GM21367 (cell line): ENCODE measurements around the gene PLXDC1.
A peak's percentile ranks its signal among the peaks of the same experiment; 100 is the strongest.

Experiments used
- ATAC-seq: cut with Tn5 transposase; IDR thresholded peaks from one replicate; pipeline ENCODE4 v1.9.1; 2021; ENCODE audit not compliant: unreplicated experiment

Gene PLXDC1

DNA sequence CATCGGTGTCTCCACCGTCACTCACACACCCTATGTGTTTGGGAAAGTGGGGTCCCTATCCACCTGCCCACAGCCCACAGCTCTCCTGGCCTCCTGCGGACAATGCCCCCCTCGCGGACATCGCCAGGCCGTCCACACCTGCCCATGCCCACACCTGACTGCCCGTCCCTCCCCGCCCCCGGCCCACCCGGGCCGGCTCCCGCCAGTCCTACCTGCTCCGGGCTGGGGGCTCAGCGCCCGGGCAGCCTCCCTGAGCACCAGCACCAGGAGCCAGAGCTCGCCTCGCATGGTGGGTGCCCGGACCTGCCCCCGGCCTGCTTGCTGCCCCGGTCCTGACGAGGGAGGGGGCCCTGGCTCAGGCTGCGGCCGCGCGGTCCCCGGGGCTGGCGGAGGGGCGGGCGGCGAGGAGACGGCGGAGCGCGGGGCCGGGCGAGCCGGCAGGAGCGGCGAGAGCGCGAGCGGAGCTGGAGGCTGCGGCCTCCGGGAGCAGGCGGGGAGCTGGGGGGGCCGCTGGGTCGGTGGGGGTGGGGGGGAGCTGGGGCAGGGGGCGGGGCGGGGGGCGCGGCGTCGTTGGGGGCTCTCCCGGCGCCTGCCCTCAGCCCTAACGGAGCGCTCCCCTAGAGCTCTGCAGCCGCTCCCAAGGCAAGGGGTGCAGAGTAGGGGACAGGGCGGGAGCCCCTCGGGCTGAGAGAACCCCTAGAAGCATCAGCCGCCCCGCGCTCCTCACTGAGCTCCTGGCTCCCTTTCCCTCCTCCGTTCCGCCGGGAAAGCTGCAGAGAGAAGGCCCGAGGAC, at the start of gene PLXDC1:
Gene PLXDC1 (minus strand): TSS at position 488 of the 793 bp plus-strand sequence. CDS start 200 bp downstream, at position 288.
- no peak for ATAC-seq

DNA sequence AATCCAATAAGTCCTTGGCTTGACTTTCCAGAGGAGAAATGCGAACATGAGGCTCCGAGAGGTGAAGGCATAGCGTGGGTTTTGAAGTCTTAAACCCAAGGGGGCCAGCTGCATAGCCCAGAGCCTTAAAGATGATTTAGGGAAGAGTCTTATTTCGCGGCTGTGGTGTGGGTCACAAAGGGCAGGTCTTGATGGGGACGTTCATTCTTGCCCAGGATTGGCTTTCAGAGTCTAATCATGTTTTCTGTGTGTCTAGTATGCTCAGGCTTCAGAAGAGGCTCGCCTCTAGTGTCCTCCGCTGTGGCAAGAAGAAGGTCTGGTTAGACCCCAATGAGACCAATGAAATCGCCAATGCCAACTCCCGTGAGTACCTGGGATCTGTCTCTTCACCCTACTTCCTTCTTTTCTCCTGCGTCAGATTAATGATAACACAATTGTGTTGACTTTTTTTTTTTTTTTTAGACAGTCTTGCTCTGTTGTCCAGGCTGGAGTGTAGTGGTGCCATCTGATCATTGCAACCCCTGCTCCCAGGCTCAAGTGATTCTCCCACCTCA, 49.6 kb upstream of the PLXDC1 start:
- no peak for ATAC-seq

DNA sequence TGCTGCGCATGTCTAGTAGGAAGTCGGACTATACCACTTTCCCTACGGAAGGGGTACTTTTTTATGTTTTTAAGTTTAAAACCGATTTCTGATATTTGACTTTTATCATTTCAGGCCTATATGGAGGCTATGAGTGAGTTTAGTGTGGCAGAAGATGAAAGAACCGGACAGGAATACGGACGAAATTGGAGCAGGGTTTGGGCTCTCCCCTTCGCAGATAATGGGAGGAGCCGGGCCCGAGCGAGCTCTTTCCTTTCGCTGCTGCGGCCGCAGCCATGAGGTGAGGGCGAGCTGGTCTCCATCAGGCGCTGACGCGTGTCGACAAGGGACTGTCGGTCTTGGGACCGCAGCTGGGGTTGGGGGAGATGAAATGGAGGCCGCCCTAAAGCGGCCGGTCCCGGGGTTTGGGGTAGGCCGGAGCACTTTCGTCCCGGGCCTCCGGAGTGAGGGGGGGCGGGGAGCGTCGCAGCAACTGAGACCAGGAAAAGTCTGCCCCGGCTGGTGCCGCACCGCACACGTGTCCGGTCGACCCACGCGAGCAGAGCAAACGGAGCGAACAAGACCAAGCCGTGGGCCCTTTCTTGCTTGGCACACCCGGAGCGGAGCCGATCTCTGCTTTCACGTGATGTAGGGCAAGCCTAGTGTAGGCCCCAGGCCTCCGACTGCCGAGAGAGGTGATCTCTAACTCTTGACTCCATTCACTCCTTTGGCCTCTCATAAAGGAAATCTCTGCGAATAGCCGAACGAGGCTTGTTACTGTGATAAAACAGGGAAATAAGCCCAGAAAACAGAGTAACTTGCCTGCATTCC, 48.8 kb upstream of the PLXDC1 start, which contains the start of gene RPL19:
Gene RPL19 (plus strand): TSS at position 214 of the 810 bp plus-strand sequence. CDS start 62 bp downstream, at position 276.
- ATAC-seq = peak; percentile 45

DNA sequence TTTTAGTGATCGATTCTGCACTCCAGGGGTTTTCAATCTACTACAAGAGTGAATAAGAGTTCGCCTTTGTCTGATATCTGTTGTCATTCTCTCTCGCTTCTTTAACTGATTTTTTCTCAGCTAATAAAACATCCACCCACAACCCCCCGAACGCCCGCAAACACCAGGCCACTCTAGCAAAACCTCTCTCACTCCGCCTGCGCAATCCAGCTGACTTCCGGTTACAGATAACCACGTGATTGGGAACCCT, 48.3 kb upstream of the PLXDC1 start:
- ATAC-seq = peak; percentile 44

- ATAC-seq = no peak
Measured at GRCh38 chr17:39198186-39198566, 46.7 kb upstream of the PLXDC1 start.

DNA sequence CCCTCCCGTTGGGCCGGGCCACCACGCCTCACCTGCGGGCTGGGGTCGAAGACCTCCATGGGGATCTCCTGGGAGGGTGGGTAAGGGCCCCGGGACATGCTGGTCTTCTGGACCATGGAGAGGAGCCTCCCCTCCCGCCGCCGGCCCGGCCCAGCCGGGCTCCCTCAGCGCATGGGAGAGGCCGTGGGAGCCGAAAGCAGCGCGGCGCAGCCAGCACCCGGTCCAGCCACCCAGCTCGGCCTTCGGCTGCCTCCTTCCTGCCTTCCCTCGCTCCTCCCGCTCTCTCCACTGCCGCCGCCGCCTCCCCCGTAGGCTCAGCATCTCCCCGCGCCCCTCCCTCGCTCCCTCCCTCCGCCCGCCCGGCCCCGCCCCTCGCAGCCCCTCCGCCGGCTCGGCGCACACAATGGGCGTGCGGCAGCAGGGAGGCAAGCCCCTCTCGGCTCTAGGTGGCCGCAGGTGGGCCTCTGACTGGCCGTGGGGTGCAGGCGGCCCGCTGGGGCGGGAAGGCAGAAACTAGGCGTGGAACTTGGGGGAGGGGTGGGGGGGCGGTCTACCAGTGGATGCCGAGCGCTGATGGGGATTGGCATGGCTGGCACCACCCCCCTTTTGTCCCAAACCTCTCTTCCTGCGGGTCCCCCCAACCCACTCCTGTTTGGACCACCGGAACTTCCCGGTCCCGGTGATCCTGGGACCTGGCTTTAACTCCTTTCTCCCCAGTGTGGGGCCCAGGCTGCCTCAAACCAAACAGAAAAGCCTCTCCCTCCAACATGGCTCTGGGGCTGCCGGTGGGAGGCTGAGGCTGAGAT, 46.1 kb upstream of the PLXDC1 start, which contains the start of gene CACNB1:
Gene CACNB1 (minus strand): TSS at position 290 of the 806 bp plus-strand sequence. CDS start 174 bp downstream, at position 116.
- no peak for ATAC-seq

GRCh38 chr17:39196808-39197291, 45.4 kb upstream of the PLXDC1 start:
- no peak for ATAC-seq

DNA sequence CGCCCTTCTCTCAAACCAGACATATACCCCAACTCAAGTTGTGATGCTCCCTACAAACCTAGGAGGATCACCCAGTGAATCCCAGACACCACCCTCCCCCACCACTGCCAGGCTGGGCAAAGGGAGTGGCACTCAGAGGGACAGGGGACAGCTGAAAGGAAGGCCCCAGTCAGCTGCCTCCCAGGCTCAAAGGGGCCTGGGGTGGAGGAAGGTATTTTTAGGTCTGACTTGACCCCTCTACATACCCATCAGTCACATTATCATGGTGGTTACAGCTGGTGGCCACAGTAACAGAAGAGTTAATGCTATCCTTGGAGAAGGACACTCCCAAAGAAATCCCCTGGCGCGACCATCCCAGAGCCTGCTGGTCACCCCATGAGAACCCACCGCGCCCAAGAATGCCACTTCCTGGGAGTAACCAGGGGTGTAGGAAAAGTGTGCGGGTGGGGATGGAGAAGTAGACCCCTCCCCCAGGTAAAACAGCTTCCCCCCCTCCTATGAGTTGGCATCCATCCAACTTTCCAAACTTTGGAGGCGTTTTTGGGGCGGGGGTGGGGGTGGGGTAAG, 44.9 kb upstream of the PLXDC1 start:
- ATAC-seq = no peak

DNA sequence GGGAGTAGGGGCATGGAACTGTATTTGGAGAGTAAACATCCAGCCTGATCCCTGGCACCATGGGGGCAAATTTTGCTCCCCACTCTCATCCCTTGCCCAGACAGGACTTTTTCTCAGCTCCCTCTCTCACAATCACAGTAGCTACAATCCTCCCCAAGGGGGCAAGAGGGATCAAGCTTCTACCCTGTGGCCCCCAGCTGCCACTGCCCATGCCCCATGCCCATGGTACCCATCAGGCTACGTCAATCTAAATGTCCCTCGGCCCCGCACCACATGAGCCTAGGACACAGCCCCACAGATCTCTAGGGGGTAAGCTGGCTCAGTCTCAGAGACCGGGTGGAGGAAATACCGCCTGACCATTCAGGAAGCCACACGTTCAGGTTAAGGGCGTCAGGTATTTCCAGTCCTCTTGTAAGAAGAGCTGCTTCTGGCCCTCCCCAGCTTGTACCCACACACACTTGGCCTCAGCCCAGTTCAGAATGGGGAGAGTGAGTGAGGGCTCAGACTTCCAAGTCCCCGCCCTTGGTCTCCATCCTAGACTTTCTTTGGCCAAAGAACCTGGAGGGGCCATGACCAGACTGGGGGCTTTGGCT, 44.2 kb upstream of the PLXDC1 start:
- ATAC-seq = no peak

DNA sequence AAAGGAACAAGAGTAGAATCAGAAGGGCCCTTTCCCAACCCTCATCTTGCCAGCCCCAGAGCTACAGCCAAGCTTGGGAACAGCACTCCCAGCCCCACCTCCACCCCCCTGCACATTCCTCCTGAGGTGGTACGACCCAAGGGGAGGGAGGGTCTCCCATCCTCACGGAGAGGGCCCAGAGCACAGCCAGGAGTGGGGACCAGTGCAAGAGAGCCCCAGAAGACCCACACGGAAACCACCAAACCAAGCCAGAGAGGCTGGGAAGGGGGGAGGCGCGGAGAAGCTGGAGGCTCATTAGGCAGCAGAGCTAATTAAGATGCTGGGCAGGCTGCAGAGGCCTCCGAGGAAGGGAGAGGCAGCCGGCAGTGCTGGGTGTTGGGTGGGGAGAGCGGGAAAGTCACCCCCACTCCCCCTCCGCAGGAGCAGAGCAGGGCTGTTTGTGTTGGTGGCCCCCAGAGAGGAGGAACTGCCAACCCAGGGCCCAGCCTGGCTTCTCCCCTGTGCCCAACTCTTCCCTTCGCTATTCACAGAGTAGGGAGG, 43.6 kb upstream of the PLXDC1 start:
- no peak for ATAC-seq

DNA sequence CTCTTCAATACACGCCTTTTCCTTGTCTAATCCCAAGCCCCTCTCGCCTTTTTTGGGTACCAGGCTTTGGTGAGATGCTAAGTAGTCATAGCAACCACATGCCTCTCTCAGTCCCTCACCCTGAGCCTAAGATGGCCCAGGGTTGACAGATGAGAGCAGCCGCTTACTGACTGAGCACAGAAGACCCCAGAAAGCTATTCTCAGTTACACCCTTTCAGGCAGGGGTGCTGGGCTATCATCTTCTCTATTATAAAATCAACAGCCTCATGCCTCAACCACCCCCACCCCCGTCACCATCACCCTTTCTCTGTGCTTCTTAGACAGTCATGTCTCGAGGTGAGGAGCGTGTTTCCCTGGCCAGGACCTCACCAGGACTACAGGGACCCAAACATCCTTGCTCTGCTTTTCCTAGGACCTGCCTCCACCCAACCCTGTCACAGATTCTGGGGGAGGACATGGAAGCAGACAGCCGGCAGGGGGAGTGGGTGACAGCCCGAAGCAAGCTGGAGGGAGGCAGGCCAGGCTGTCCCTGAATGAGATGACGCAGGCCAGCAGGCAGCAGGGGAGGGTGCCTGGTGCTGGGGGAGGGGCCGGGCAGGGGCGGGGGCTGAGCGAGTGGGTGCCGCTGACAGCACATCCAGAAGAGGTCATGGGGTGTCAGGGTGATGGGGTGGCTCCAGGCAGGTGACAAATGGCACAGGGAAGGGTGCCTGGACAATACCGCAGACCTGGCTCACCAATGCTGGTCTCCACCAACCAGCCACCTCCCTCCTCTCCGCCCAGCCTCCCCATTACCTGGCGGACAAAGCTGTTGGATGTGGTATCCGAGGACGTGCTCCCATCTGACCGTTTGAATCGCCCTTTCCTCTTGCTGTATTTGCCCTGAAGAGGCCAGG, 42.9 kb upstream of the PLXDC1 start:
- no peak for ATAC-seq

- ATAC-seq = no peak
Measured at GRCh38 chr17:39193346-39193745, 41.9 kb upstream of the PLXDC1 start.

DNA sequence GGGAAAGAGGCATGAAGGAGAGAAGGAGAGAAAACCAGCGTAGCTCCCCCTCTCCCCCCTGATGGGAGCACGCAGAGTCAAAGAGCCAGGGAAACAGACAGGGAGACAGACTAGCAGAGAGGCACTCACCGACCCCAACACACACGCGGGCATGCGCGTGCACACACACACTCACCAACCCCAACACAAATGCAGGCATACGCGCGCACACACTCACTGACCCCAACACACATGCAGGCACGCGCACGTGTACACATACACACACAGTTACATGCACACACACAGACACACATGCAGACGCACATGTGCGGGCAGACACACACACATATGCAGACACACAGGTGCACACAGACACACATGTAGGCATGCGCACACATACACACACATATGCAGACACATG, 41.5 kb upstream of the PLXDC1 start:
- no peak for ATAC-seq

GRCh38 chr17:39191750-39192510, 40.5 kb upstream of the PLXDC1 start:
- ATAC-seq = no peak

DNA sequence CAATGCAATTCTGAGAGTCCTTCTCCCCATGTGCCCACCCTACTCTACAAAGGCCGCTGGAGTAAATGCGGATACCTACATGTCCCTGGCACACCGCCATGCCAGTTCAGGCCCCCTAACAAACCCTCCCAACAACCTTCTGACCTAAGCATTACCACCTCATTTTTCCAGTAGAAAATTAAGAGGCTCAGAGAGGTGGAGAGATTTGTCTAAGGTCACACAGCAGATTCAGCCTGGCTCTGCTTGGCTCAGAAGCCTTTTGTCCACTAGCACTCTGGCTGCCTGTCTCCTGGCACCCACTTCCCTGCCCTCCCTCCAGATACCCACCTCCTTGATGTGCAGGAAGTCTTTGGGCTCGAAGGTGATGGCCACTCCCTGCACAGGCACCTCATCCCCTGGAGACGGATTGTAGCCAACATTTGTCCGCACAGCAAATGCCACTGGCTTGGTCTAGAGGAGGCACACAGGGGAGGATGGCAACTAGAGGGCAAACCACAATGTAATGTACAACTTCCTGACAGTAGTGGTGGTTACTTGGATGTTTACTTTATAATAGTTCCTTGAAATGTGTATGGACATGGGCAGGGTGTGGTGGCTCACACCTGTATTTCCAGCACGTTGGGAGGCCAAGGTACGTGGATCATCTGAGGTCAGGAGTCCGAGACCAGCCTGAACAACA, 35.9 kb upstream of the PLXDC1 start:
- no peak for ATAC-seq

DNA sequence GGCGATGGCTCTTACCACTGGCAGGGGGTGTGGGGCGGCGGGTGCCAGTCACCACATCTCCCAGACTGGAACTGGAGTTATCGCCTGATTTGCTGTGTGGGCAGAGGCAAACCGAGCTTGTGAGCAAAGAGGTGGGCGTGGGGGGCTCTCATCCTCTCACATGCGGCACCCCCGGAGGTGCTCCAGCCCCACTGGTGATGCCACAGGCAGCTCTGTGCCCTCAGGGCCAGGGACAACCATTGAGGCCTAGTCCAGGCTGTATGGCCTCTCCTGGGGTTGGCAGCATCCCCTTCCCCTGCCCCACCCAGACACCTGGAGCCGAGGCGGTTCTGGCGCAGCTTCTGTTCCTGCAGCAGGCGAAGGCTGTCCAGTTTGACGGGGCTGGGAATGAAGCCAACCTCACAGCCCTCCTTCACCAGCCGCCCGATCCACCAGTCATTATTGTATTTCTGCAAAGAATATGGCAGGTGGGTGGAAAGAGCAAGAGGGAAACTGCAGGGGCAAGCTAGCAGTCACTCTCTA, 35.1 kb upstream of the PLXDC1 start:
- no peak for ATAC-seq

DNA sequence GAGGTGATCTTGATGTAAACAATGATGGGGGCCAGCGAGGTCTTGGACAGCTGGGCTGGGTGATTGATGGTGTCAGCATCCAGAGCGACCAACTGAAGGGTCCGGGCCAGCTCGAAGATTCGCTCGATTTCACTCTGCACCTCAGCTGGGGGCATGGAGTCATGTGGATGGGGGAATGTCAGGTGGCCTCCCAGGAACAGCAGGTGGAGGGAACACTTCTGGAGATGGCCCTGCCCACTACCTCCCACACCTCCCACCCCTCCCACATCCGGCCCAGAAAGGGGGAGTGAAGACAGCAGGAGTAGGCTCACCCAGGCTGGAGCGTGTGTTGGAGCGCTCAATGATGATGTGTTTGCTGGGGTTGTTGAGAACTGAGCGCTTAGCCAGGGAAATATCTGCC, 32.3 kb upstream of the PLXDC1 start:
- no peak for ATAC-seq
